Retinal pigment epithelial cell (primary cell): Measurements from ENCODE around the gene RDH13.
"Not testable (repeated sequence)": the region's sequence is repeated elsewhere in the genome, so short reads cannot be mapped to it uniquely, and the experiment has no call there.

Source experiments
- DNase-seq: peaks from one replicate; pipeline ENCODE4 v3.0.0-alpha.2; 2010; ENCODE audit warnings: low read depth
- H3K4me3 ChIP-seq: 2 replicates; pipeline ENCODE4 v1.5.1; 2011; ENCODE audit warnings: mild to moderate bottlenecking, low read length, control low read depth, moderate library complexity
- TF ChIP-seq, protein P1 (sequence below): conservative IDR thresholded peaks from 2 replicates; pipeline ENCODE4 v1.5.1; 2011; ENCODE audit warnings: low read depth, low read length, control low read depth, inconsistent platforms

The RDH13 gene

DNA sequence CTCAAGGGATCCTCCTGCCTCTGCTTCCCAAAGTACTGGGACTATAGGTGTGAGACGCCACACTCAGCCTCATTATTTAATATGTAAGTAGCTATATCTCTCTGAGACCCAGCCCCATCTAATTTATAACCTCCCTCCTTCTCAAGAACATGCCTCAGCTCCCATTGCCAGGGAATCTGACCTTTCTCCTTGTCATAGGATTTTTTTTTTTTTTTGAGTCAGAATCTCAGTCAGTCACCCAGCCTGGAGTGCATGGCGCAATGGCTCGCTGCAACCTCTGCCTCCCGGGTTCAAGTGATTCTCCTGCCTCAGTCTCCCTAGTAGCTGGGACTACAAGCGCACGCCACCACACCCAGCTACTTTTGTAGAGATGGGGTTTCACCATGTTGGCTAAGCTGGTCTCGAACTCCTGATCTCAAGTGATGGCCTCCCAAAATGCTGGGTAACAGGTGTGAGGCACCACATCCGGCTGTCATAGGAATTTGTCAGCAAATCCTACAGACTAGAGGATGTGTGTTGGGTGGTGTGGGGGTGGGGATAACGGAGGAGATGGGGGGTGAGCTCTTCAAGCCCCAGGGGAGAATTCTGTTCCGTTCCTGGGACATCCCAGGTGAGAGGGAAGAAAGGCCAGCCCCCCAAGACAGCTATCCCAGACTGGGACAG lies 7.6 kb upstream of the RDH13 start:
- no peak overlapping the region for H3K4me3 ChIP-seq
- DNase-seq: no peak

DNA sequence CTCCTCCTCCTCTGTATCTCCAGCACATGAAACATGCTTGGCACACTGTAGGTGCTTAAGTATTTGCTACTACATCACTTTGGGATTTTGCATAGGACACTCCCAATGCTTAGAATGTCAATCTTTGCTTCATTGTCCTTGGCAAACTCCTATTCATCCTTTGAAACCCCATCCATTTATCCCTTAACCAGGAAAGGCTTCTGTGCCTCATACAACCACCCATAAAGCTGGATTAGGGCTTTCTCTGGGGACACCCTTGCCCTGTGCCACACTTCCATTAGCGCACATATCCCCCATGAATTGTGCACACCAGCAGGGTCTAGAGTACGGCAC lies 6.9 kb upstream of the RDH13 start:
- TF ChIP-seq, protein P1, sequence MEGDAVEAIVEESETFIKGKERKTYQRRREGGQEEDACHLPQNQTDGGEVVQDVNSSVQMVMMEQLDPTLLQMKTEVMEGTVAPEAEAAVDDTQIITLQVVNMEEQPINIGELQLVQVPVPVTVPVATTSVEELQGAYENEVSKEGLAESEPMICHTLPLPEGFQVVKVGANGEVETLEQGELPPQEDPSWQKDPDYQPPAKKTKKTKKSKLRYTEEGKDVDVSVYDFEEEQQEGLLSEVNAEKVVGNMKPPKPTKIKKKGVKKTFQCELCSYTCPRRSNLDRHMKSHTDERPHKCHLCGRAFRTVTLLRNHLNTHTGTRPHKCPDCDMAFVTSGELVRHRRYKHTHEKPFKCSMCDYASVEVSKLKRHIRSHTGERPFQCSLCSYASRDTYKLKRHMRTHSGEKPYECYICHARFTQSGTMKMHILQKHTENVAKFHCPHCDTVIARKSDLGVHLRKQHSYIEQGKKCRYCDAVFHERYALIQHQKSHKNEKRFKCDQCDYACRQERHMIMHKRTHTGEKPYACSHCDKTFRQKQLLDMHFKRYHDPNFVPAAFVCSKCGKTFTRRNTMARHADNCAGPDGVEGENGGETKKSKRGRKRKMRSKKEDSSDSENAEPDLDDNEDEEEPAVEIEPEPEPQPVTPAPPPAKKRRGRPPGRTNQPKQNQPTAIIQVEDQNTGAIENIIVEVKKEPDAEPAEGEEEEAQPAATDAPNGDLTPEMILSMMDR: no peak
- DNase-seq: no peak
- H3K4me3 ChIP-seq: no peak overlapping the region

More for the DNA sequence above, 7.6 kb upstream of the RDH13 start:
- TF ChIP-seq, protein P1: no peak

DNA sequence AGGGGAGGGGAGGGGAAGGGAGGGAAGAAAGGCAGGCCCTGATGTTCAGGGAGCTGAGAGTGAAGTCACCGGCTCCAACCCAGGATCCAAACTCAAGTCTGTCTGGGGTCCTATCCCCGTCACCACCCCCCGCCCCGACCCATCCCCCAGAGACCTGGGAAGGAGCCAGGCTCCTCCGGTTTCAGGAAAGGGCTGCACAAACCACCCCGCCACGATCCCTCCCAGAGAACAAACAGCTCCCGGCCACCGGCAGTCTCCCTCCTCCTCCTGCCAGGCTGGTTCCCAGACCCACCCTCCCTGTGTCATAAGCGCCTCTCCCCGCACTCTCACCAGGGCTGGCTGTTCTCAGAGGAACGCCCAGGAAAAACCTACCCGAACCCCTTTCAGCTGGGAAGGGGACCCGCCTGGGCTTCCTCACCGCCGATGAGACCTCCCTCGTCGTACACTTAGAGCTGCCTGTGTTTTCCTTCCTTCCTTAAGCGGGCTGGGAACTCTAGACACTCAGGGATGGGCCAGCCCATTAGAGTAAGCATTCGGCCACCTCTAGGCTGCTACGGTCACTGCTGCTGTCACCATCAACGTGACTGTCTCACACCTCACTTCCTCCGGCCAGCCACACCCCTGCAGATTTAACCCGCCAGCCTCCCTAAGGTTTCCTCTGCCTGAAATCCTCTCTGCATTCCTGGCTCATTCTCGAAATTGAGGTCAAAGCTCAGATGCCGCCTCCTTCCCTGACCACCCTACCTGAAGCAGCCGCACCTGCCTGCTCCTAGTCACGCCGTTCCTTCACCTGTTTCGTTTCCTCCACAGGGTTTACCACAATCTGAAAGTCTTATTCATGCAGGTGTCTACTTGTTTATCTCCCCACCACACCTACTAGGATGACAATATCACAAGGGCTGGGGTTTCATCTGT lies 6.3 kb upstream of the RDH13 start:
- DNase-seq: no peak
- H3K4me3 ChIP-seq: peak overlapping the region; percentile 9
- TF ChIP-seq, protein P1: no peak

DNA sequence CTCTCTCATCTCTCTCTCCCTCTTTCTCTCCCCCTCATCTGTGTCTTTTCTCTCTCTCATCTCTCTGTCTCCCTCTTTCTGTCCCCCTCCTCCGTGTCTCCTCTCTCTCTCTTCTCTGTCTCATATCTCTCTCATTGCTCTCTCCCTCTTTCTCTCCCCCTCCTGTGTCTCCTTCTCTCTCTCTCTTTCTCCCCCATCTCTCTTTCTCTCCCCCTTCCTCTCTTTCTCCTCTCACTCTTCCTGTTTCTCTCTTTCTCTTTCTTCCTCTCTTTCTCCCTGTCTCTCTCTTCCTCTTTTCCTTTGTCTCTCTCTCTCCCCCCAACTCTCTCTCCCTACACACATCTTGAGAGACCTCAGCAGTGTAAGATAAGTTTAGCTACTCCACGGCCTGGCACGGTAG lies 4.9 kb upstream of the RDH13 start:
- DNase-seq: no peak

DNA sequence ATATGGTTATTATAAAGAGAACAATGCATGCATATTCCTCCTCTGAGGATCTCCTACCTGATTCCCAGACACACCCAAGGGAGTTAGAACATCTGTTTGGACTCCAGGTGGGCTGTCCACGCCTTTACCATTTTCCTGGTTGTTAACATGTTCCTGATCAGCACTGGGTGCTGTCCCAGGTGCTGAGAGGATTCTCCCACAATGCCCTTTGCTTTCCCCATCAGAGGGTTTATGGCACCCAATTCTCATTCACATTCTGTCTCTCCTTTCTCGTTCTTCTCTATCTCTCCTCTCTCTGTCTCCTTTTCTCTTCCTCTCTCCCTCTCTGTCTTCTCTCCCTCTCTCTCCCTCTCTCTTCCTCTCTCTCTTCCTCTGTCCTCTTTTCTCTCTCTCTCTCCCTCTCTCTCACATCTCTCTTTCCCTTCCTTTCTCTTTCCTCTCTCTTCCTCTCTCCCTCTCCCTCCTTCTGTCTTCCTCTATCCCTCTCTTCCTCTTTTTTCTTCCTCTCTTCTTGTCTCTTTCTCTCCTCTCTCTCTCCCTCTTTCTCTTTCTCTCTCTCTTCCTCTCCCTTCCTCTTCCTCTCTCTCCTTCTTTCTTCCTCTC lies 3.3 kb upstream of the RDH13 start:
- TF ChIP-seq, protein P1: no peak
- no peak for DNase-seq
- H3K4me3 ChIP-seq: no peak overlapping the region

More for the DNA sequence above, 4.9 kb upstream of the RDH13 start:
- TF ChIP-seq, protein P1: no peak
- H3K4me3 ChIP-seq: no peak overlapping the region

DNA sequence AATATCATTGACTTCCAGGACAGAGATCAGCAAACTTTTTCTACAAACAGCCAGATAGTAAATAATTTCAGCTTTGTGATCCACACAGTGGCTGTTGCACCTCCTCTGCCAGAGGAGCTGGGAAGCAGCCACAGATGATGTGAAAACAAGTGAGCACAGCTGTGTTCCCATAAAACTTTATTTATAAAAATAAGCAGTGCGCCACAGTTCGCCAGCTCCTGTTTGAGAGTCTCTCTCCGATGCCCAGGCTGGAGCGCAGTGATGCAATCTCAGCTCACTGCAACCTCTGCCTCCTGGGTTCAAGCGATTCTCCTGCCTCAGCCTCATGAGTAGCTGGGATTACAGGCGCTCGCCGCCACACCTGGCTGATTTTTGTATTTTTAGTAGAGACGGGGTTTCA lies 2.6 kb upstream of the RDH13 start:
- not testable (repeated sequence) for DNase-seq, H3K4me3 ChIP-seq

DNA sequence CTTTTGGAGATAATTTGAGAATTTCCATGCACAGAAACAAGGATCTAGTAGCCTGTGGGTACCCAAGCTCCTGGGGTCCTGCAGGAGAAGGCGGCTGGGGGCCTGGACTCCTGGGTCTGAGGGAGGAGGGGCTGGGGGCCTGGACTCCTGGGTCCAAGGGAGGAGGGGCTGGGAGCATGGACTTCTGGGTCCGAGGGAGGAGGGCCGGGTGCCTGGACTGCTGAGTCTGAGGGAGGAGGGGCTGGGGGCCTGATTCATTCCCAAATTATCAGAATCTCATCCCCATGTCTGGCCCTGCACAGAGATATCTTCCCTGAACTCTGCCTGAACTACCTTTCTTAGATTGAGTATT lies 520 bp upstream of the RDH13 start:
- TF ChIP-seq, protein P1: no peak
- peak overlapping the region; percentile 29 for H3K4me3 ChIP-seq

DNA sequence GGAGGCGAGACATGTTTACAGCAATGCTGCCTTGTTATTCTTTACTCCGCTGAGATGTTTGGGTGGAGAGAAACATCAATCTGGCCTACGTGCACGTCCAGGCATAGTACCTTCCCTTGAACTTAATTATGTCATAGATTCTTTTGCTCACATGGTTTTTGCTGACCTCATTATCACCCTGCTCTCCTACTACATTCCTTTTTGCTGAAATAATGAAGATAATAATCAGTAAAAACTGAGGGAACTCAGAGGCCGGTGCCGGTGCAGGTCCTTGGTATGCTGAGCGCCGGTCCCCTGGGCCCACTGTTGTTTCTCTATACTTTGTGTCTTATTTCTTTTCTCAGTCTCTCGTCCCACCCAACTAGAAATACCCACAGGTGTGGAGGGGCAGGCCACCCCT lies 2.7 kb downstream of the RDH13 start:
- not testable (repeated sequence) for H3K4me3 ChIP-seq, DNase-seq

More for the DNA sequence above, 520 bp upstream of the RDH13 start:
- DNase-seq: no peak
